ENCODE results near the gene LGALS3. TPM values are rescaled to one million over a fixed set of nuclear protein-coding genes. Genes with fewer than 3 reads are reported as not detected.

LGALS3 gene
- total and polyA plus RNA-seq, 3 experiments from 2014 or later, result 54.5 to 78.0 (median 55.1) TPM

Other genes with a start within 250 kb of the LGALS3 start
- 10 to 100 TPM; 26.4 TPM for gene GCH1, start 226.4 kb upstream of the LGALS3 start, total RNA-seq
- 35.3 TPM for gene GCH1, start 226.4 kb upstream of the LGALS3 start, polyA plus RNA-seq
- 10 to 100 TPM; 56.3 to 56.6 TPM for gene WDHD1, start 102.2 kb upstream of the LGALS3 start, total RNA-seq
- gene WDHD1, start 102.2 kb upstream of the LGALS3 start, polyA plus RNA-seq, result 3.1 TPM
- gene SOCS4, start 102.0 kb upstream of the LGALS3 start, total RNA-seq, result 10 to 100 TPM; 38.0 to 44.8 TPM
- gene SOCS4, start 102.0 kb upstream of the LGALS3 start, polyA plus RNA-seq, result 2.3 TPM
- 100 to 1,000 TPM; 104 to 106 TPM for gene MAPK1IP1L, start 77.6 kb upstream of the LGALS3 start, total RNA-seq
- 86.8 TPM for gene MAPK1IP1L, start 77.6 kb upstream of the LGALS3 start, polyA plus RNA-seq
- 10 to 100 TPM; 36.0 to 38.8 TPM for gene DLGAP5, start 62.3 kb downstream of the LGALS3 start, total RNA-seq
- 0.21 TPM for gene DLGAP5, start 62.3 kb downstream of the LGALS3 start, polyA plus RNA-seq
- 10 to 100 TPM; 16.2 to 17.9 TPM for gene FBXO34, start 142.2 kb downstream of the LGALS3 start, total RNA-seq
- 37.1 TPM for gene FBXO34, start 142.2 kb downstream of the LGALS3 start, polyA plus RNA-seq

All from CD8-positive, alpha-beta memory T cell (primary cell).